K562 treated with DMSO at 1 percent for 4 hours (cell line): ENCODE results near the gene SLC25A51. TPM values are rescaled to one million over a fixed set of nuclear protein-coding genes. Genes with fewer than 3 reads are reported as not detected.

ENCODE experiments used
- total RNA-seq: library from RNA; unstranded; fragments of 300-600 nt; gene quantifications from 2 replicates; pipeline ENCODE4 v1.2.3, GENCODE V29; 2022; ENCODE audit not compliant: insufficient read depth

The SLC25A51 gene
- 15.5 and 19.3 TPM in 2 replicates for total RNA-seq

GRCh38 chr9:37903647-37904444, at the start of gene SLC25A51:
TSS of gene SLC25A51 (minus strand) at chr9:37904127. CDS start at chr9:37888550, 15,577 bp downstream.

Other genes with a start within 250 kb of the SLC25A51 start
- gene TRMT10B, start 150.3 kb downstream of the SLC25A51 start, total RNA-seq, result 6.3 and 6.4 TPM in 2 replicates
- gene EXOSC3, start 119.1 kb downstream of the SLC25A51 start, total RNA-seq, result 17.9 and 48.4 TPM in 2 replicates
- 18.9 and 19.3 TPM in 2 replicates for gene DCAF10, start 103.3 kb downstream of the SLC25A51 start, total RNA-seq
- gene SHB, start 165.1 kb upstream of the SLC25A51 start, total RNA-seq, result 11.9 and 13.9 TPM in 2 replicates